GM10266 (cell line): ENCODE data around the gene TAF1A.
"Not testable (repeated sequence)": the region's sequence is repeated elsewhere in the genome, so short reads cannot be mapped to it uniquely, and the experiment has no call there.

ENCODE experiments used
- DNase-seq: peaks from one replicate; pipeline ENCODE4 v3.0.0; 2012; ENCODE audit errors: extremely low spot score
- TF ChIP-seq, protein P1 (sequence below): IDR thresholded peaks from 2 replicates; pipeline ENCODE4 v1.5.1; 2012; ENCODE audit warnings: mild to moderate bottlenecking, low read depth; ENCODE audit not compliant: control insufficient read depth, insufficient read depth; ENCODE audit errors: missing control alignments

TAF1A gene

DNA sequence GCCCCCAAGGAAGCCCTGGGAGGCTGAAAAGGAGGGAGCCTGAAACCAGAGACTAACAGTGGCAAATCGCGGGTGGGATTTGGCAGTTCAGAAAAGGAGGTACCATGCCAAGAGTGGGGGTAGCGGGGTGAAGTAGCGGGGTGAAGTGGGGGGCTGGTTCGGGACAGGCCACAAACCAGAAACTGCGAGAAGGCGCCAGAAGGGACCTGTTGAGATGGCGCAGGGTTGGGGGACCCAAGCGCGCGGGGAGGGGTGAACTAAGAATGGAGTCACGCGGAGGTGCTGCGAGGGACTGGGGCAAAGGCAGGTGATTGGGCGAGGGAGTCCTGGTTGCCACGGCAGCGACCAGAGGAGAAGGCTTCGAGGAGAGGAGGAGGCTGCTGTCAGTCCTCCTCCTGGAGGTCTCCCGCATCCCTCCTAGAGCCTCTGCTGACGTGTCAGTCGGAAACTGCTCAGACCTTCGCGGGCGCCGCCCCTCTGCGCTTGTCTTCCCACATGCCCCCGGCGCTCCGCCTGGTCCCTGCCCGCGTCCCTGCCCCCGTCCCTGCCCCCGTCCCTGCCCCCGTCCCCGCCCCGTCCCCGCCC, 27.7 kb upstream of the TAF1A start:
- TF ChIP-seq, protein P1, sequence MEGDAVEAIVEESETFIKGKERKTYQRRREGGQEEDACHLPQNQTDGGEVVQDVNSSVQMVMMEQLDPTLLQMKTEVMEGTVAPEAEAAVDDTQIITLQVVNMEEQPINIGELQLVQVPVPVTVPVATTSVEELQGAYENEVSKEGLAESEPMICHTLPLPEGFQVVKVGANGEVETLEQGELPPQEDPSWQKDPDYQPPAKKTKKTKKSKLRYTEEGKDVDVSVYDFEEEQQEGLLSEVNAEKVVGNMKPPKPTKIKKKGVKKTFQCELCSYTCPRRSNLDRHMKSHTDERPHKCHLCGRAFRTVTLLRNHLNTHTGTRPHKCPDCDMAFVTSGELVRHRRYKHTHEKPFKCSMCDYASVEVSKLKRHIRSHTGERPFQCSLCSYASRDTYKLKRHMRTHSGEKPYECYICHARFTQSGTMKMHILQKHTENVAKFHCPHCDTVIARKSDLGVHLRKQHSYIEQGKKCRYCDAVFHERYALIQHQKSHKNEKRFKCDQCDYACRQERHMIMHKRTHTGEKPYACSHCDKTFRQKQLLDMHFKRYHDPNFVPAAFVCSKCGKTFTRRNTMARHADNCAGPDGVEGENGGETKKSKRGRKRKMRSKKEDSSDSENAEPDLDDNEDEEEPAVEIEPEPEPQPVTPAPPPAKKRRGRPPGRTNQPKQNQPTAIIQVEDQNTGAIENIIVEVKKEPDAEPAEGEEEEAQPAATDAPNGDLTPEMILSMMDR: no peak
- DNase-seq: peak; percentile 90

DNA sequence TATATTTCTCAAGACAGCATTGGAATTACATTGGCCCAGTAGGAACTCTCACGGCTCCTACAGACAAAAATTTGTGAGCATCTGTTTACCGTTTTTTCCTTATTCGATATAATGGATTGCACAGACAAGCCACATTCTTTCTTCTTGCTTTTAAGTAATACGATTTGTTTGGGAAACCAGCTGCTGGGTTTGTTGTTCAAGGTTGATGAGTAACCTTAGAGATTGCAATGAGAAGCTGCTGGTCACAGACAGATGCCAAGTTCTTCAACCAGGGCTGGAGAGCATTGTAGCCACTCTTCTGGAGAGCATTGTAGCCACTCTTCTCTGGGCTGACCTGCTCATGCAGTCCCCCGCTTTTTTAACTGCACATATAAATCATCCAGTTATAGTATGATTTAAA, 26.8 kb upstream of the TAF1A start:
- DNase-seq: no peak
- TF ChIP-seq, protein P1: no peak

DNA sequence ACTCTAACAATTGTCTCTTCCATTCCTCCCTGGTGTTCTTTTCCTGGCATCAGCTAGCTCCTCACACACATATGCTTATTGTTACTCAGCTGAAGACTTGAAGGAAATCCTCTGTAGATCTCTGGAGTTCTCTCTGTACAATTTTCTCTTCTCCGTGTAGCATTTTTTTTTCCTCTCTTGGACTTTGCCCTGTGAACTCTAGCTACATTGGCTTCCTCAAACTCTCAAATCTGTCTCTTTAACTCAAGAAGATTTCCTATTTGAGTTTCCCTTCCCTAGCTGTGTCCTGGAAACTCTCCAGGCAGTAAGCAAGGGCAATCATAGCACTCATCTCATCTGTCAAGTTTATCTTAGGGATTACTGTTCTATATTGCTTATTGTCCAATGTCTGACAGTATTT, 23.9 kb upstream of the TAF1A start:
- TF ChIP-seq, protein P1: no peak
- DNase-seq: no peak

DNA sequence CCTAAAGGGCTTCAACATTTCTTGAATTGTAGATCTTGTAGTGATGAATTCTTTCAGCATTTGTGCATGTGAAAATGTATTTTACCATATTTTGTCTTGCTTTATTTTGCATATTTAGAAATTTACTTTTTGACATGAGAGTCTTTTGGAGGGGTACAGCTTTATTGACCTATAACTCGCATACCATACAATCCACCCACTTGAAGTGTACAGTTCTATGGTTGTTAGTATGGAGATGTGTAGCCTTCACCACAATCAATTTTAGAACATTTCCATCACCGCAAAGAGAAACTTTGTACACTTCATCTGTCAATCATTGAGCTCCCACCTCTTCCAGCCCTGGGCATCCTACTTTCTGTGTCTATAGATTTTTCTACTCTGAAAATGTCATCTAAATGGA, 21.0 kb upstream of the TAF1A start:
- TF ChIP-seq, protein P1: no peak
- no peak for DNase-seq

DNA sequence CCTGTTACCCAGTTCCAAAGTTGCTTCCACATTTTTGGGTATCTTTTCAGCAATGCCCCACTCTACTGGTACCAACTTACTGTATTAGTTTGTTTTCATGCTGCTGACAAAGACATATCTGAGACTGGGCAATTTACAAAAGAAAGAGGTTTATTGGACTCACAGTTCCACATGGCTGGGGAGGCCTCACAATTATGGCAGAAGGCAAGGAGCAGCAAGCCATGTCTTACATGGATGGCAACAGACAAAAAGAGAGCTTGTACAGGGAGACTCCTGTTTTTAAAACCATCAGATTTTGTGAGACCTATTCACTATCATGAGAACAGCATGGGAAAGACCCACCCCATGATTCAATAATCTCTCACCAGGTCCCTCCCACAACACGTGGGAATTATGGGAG, 19.4 kb upstream of the TAF1A start:
- DNase-seq: not testable (repeated sequence)

DNA sequence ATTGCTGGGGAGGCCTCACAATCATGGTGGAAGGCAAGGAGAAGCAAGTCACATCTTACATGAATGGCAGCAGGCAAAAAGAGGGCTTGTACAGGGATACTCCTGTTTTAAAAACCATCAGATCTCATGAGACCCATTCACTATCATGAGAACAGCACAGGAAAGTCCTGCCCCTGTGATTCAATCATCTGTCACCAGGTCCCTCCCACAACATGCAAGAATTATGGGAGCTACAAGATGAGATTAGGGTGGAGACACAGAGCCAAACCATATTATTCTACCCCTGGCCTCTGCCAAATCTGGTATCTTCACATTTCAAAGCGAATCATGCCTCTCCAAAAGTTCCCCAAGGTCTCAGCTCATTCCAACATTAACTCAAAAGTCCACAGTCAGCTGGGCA, 17.0 kb upstream of the TAF1A start:
- TF ChIP-seq, protein P1: no peak
- no peak for DNase-seq

DNA sequence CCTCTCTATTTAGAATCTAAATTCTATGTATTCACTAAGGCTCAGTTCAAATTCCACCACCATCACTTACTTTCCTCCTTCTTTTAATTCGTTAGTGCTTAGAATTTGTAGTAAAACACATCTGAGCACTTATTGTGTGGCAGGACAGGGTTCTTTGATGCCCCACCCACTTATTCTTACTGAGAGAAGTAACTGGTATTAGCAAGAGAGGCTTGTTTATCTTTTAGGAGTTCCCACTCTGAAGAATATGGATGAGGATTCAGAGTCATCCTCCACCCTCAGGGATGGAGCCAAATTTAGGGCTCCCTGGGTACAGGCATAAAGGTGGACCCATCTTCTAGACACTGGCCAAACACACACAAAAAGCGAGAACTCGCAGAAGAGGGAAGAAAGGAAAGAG, 11.5 kb upstream of the TAF1A start:
- no peak for DNase-seq
- TF ChIP-seq, protein P1: no peak

DNA sequence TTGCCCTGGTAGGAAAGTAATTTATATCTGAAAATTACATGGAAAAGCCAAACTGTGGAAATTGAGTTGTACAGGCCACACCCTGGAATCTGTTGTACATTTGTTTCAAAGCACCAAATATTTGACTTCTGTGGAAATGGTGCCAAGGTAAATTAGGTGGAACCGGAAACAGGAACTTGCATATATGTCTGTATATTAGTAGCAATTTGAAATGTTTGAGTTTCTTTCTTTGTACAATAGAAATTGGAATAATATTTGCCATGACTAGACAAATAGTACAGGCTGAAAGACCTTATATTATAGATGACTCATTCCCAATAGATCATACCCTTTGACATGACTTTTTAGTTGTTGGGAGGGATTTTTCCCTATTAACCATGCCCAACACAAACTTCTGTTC, 10.5 kb upstream of the TAF1A start:
- TF ChIP-seq, protein P1: no peak
- DNase-seq: no peak
